ENCODE results near the gene OXER1.
"Not testable (repeated sequence)": the region's sequence is repeated elsewhere in the genome, so short reads cannot be mapped to it uniquely, and the experiment has no call there.

- TF ChIP-seq CTCF (conservative IDR thresholded peaks at IDR 0.05); EZH2 (IDR thresholded peaks at IDR 0.05; ENCODE audit: low read depth): not testable (repeated sequence)
Observed at GRCh38 chr2:42731316-42731715, 32.6 kb downstream of the OXER1 start.
